ENCODE data around the gene ADH1A.

GRCh38 chr4:99315839-99316238 is 25.1 kb upstream of the ADH1A start:
- TF ChIP-seq CTCF (conservative IDR thresholded peaks at IDR 0.05): no peak
- TF ChIP-seq ZFX (IDR thresholded peaks at IDR 0.05): no peak

Measured in C4-2B (cell line).